Ovary (tissue), 3 donors: Measurements from ENCODE around the gene CELF4.

Experiments used
- EP300 ChIP-seq: sonication (generic); formaldehyde crosslinking; IDR thresholded peaks from one replicate; pipeline ENCODE4 v1.6.1; 2017; ENCODE audit warnings: antibody characterized with exemption
- TF ChIP-seq, protein P1 (sequence below), 3 donors: fragments of 450-650 bp in 2 of 3; fragments of 200-600 bp in 1 of 3; IDR thresholded peaks; one replicate each; pipeline versions ENCODE4 v1.5.1 to v1.8.0; 2016 to 2022; ENCODE audit warnings: antibody characterized with exemption in 3 of 3, mild to moderate bottlenecking in 1 of 3
- donor health status: DM: no; HTN: no; CAD: no.

DNA sequence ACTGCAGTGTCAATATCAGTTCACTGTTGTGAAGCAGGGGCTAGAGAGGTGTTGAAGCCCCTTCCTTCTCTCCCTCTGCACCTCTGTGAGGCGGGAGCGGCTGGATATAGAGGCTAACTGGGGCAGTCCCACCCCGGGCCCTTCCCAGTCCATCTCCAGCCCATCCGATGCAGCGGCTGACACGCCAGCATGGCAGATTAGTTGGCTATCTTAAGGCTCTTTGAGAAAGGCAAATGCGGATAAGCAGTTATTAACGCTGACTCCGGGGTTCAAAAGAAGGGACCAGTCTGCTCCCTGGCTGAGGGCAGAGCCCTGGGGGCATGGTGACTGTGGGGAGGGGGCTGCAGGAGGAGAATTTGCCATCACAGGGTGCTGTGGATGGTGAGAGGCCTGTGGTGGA, 76.6 kb downstream of the CELF4 start:
- TF ChIP-seq, protein P1, sequence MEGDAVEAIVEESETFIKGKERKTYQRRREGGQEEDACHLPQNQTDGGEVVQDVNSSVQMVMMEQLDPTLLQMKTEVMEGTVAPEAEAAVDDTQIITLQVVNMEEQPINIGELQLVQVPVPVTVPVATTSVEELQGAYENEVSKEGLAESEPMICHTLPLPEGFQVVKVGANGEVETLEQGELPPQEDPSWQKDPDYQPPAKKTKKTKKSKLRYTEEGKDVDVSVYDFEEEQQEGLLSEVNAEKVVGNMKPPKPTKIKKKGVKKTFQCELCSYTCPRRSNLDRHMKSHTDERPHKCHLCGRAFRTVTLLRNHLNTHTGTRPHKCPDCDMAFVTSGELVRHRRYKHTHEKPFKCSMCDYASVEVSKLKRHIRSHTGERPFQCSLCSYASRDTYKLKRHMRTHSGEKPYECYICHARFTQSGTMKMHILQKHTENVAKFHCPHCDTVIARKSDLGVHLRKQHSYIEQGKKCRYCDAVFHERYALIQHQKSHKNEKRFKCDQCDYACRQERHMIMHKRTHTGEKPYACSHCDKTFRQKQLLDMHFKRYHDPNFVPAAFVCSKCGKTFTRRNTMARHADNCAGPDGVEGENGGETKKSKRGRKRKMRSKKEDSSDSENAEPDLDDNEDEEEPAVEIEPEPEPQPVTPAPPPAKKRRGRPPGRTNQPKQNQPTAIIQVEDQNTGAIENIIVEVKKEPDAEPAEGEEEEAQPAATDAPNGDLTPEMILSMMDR (IDR thresholded peaks at IDR 0.05): no peak
- no peak for TF ChIP-seq EP300
